GM10266 (cell line): Measurements from ENCODE around the gene NACC2.
A peak's percentile ranks its signal among the peaks of the same experiment; 100 is the strongest.

Source experiments
- DNase-seq: peaks from one replicate; pipeline ENCODE4 v3.0.0; 2012; ENCODE audit errors: extremely low spot score
- CTCF ChIP-seq: IDR thresholded peaks from 2 replicates; pipeline ENCODE4 v1.5.1; 2012; ENCODE audit warnings: mild to moderate bottlenecking, low read depth; ENCODE audit not compliant: control insufficient read depth, insufficient read depth; ENCODE audit errors: missing control alignments

NACC2 gene

GRCh38 chr9:136090768-136091581 lies 4.1 kb downstream of the NACC2 start:
- no peak for DNase-seq
- TF ChIP-seq CTCF, result no peak

- DNase-seq, result no peak
- TF ChIP-seq CTCF, result no peak
Observed at GRCh38 chr9:136090056-136090735, 4.9 kb downstream of the NACC2 start.

- no peak for DNase-seq
- peak; percentile 30 for TF ChIP-seq CTCF
Observed at GRCh38 chr9:136089697-136090045, 5.4 kb downstream of the NACC2 start.

- TF ChIP-seq CTCF, result no peak
- DNase-seq, result no peak
Observed at GRCh38 chr9:136088939-136089696, 6.0 kb downstream of the NACC2 start.

- DNase-seq, result no peak
- TF ChIP-seq CTCF, result no peak
Observed at GRCh38 chr9:136088481-136088938, 6.6 kb downstream of the NACC2 start.

- TF ChIP-seq CTCF, result no peak
- DNase-seq, result no peak
Observed at GRCh38 chr9:136087741-136088480, 7.2 kb downstream of the NACC2 start.
